ENCODE data around the gene RFLNA.

RFLNA gene

GRCh38 chr12:124276337-124276736, 18.6 kb upstream of the RFLNA start:
- no peak for TF ChIP-seq CTCF (IDR thresholded peaks at IDR 0.05; ENCODE audit: extremely low read depth, missing control alignments)

GRCh38 chr12:124277394-124278241, 17.3 kb upstream of the RFLNA start:
- no peak for TF ChIP-seq CTCF (IDR thresholded peaks at IDR 0.05; ENCODE audit: extremely low read depth, missing control alignments)
- no peak for DNase-seq (ENCODE audit: low spot score)

More at GRCh38 chr12:124276337-124276736, 18.6 kb upstream of the RFLNA start:
- DNase-seq (ENCODE audit: low spot score), result no peak

- no peak for TF ChIP-seq CTCF (IDR thresholded peaks at IDR 0.05; ENCODE audit: extremely low read depth, missing control alignments)
- DNase-seq (ENCODE audit: low spot score), result no peak
Measured at GRCh38 chr12:124278389-124279101, 16.3 kb upstream of the RFLNA start.

- DNase-seq (ENCODE audit: low spot score), result no peak
- TF ChIP-seq CTCF (IDR thresholded peaks at IDR 0.05; ENCODE audit: extremely low read depth, missing control alignments), result no peak
Measured at GRCh38 chr12:124279315-124279714, 15.6 kb upstream of the RFLNA start.

- no peak for TF ChIP-seq CTCF (IDR thresholded peaks at IDR 0.05; ENCODE audit: extremely low read depth, missing control alignments)
- DNase-seq (ENCODE audit: low spot score), result no peak
Measured at GRCh38 chr12:124279846-124280360, 15.0 kb upstream of the RFLNA start.

GRCh38 chr12:124281309-124281708, 13.6 kb upstream of the RFLNA start:
- no peak for DNase-seq (ENCODE audit: low spot score)
- no peak for TF ChIP-seq CTCF (IDR thresholded peaks at IDR 0.05; ENCODE audit: extremely low read depth, missing control alignments)

GRCh38 chr12:124282287-124282686, 12.6 kb upstream of the RFLNA start:
- no peak for DNase-seq (ENCODE audit: low spot score)
- no peak for TF ChIP-seq CTCF (IDR thresholded peaks at IDR 0.05; ENCODE audit: extremely low read depth, missing control alignments)

All from GM20000 (cell line).